HCT116 (cell line): ENCODE data around the gene MAML2. TPM values are rescaled to one million over a fixed set of nuclear protein-coding genes. Genes with fewer than 3 reads are reported as not detected.
"Not testable (repeated sequence)": the region's sequence is repeated elsewhere in the genome, so short reads cannot be mapped to it uniquely, and the experiment has no call there.

Experiments used
- ATAC-seq: fragments of 200-7000 bp; cut with Tn5 transposase; 2 replicates; pipeline ENCODE4 v1.9.1; 2020; ENCODE audit warnings: mild to moderate bottlenecking, moderate library complexity
- BruUV-seq: library from RNA; stranded (reverse); fragments of 400-500 nt; replicated peaks from 2 replicates; lab custom pipeline; 2021; lab: Mats Ljungman, UMichigan
- CTCF ChIA-PET: fragments of 300-600 bp; sonication (Branson Sonifier 250); formaldehyde crosslinking; loops from one replicate; lab custom pipeline; 2021; ENCODE audit warnings: antibody characterized with exemption; lab: Charles Lee
- POLR2A ChIA-PET: fragments of 300-600, 350-600 bp; sonication (Branson Sonifier 250); formaldehyde crosslinking; loops from one replicate; lab custom pipeline; 2021; ENCODE audit warnings: antibody characterized with exemption; lab: Charles Lee
- RAD21 ChIA-PET, 2 experiments: fragments of 300-600 bp; sonication (Branson Sonifier 250); formaldehyde crosslinking; loops; one replicate each; lab custom pipeline; 2023; ENCODE audit warnings: low total read pairs in 2 of 2; ENCODE audit not compliant: uncharacterized antibody in 2 of 2, unreplicated experiment in 2 of 2, low non-redundant PET in 1 of 2; lab: Charles Lee
- DNase-seq: peaks from one replicate; pipeline ENCODE4 v3.0.0-alpha.2; 2010; ENCODE audit warnings: low read depth, low spot score
- H2AFZ ChIP-seq: fragments of 200-600 bp; shearing (Covaris generic), sonication (generic); 2 replicates; pipeline ENCODE4 v1.6.1; 2017; ENCODE audit warnings: low read depth, mixed run types, mixed read lengths, antibody characterized with exemption, low read length; ENCODE audit not compliant: poor library complexity, severe bottlenecking
- H3K27ac ChIP-seq: 2 replicates; pipeline ENCODE4 v1.5.1; 2012; ENCODE audit warnings: low read depth, low read length
- H3K27me3 ChIP-seq: fragments of 200-600 bp; sonication (generic); 2 replicates; pipeline ENCODE4 v1.6.1; 2016; ENCODE audit warnings: mixed run types, low read length, mixed read lengths; ENCODE audit not compliant: insufficient read depth
- H3K36me3 ChIP-seq, 2 experiments: fragments of 200-500 bp in 1 of 2; fragments of 200-600 bp in 1 of 2; sonication (Bioruptor generic) in 1 of 2; sonication (generic) in 1 of 2; 2 replicates each; pipeline versions ENCODE4 v1.5.1 to v1.6.1; 2014 to 2016; ENCODE audit warnings: low read length in 2 of 2, inconsistent platforms in 1 of 2, mixed read lengths in 1 of 2, mixed run types in 1 of 2; ENCODE audit not compliant: insufficient read depth in 2 of 2, control insufficient read depth in 1 of 2
- H3K4me1 ChIP-seq, 2 experiments: fragments of 200-600 bp in 1 of 2; sonication (generic) in 1 of 2; 2 replicates each; pipeline versions ENCODE4 v1.5.1 to v1.6.1; 2012 to 2017; ENCODE audit warnings: low read length in 2 of 2, inconsistent platforms in 1 of 2, mild to moderate bottlenecking in 1 of 2, mixed read lengths in 1 of 2, mixed run types in 1 of 2, moderate library complexity in 1 of 2; ENCODE audit not compliant: insufficient read depth in 2 of 2, control insufficient read depth in 1 of 2
- H3K4me2 ChIP-seq: fragments of 200-600 bp; sonication (generic); 2 replicates; pipeline ENCODE4 v1.6.1; 2017; ENCODE audit warnings: mixed run types, low read length, mixed read lengths
- H3K4me3 ChIP-seq, 2 experiments: fragments of 200-600 bp in 1 of 2; sonication (generic) in 1 of 2; replicated peaks in 1 of 2; 2 replicates each; pipeline ENCODE4 v1.5.1; 2011 to 2016; ENCODE audit warnings: low read length in 2 of 2, control low read depth in 1 of 2, low read depth in 1 of 2, mild to moderate bottlenecking in 1 of 2, mixed read lengths in 1 of 2, mixed run types in 1 of 2
- H3K79me2 ChIP-seq: fragments of 200-600 bp; sonication (generic); 2 replicates; pipeline ENCODE4 v1.6.1; 2017; ENCODE audit warnings: mild to moderate bottlenecking, mixed run types, low read length, moderate library complexity, mixed read lengths; ENCODE audit not compliant: insufficient read depth
- H3K9ac ChIP-seq: fragments of 200-600 bp; sonication (generic); 2 replicates; pipeline ENCODE4 v1.6.1; 2016; ENCODE audit warnings: low read length, mixed read lengths
- H3K9me2 ChIP-seq: fragments of 200-600 bp; sonication (generic), shearing (Covaris generic); 2 replicates; pipeline ENCODE4 v1.6.1; 2017; ENCODE audit warnings: mixed run types, mild to moderate bottlenecking, moderate library complexity; ENCODE audit not compliant: insufficient read depth
- H3K9me3 ChIP-seq, 2 experiments: fragments of 200-500 bp in 1 of 2; fragments of 200-600 bp in 1 of 2; sonication (Bioruptor generic) in 1 of 2; sonication (generic) in 1 of 2; 2 replicates each; pipeline ENCODE4 v1.6.1; 2014 to 2017; ENCODE audit warnings: low read length in 2 of 2, mixed read lengths in 2 of 2, inconsistent platforms in 1 of 2, low read depth in 1 of 2, mild to moderate bottlenecking in 1 of 2, mixed run types in 1 of 2, moderate library complexity in 1 of 2; ENCODE audit not compliant: control insufficient read depth in 1 of 2, insufficient read depth in 1 of 2
- H4K20me1 ChIP-seq: fragments of 200-600 bp; sonication (generic), shearing (Covaris generic); 2 replicates; pipeline ENCODE4 v1.6.1; 2017; ENCODE audit warnings: mixed run types, mild to moderate bottlenecking, moderate library complexity; ENCODE audit not compliant: insufficient read depth
- ATF3 ChIP-seq: IDR thresholded peaks from 2 replicates; pipeline ENCODE4 v1.6.1; 2012
- CBX3 ChIP-seq: IDR thresholded peaks from 2 replicates; pipeline ENCODE4 v1.6.1; 2012; ENCODE audit warnings: low read depth
- CEBPB ChIP-seq: IDR thresholded peaks from 2 replicates; pipeline ENCODE4 v1.6.1; 2012; ENCODE audit warnings: low read depth
- CTCF ChIP-seq, 3 experiments: fragments of 200-600 bp in 1 of 3; sonication (generic) in 1 of 3; IDR thresholded peaks in 2 of 3; conservative IDR thresholded peaks in 1 of 3; 2 replicates each; pipeline ENCODE4 v1.5.1; 2012 to 2017; ENCODE audit warnings: low read depth in 2 of 3, low read length in 2 of 3, antibody characterized with exemption in 1 of 3, borderline replicate concordance in 1 of 3, control low read depth in 1 of 3, mild to moderate bottlenecking in 1 of 3, mixed read lengths in 1 of 3, mixed run types in 1 of 3, moderate library complexity in 1 of 3; ENCODE audit not compliant: insufficient read depth in 1 of 3
- EGR1 ChIP-seq: IDR thresholded peaks from 2 replicates; pipeline ENCODE4 v1.6.1; 2012; ENCODE audit warnings: low read depth
- ELF1 ChIP-seq: IDR thresholded peaks from 2 replicates; pipeline ENCODE4 v1.6.1; 2012; ENCODE audit warnings: low read depth, borderline replicate concordance
- FOSL1 ChIP-seq: IDR thresholded peaks from 2 replicates; pipeline ENCODE4 v1.6.1; 2012; ENCODE audit warnings: low read depth
- JUND ChIP-seq: IDR thresholded peaks from 2 replicates; pipeline ENCODE4 v1.6.1; 2012
- POLR2A ChIP-seq: IDR thresholded peaks from 2 replicates; pipeline ENCODE4 v1.7.0; 2011; ENCODE audit warnings: borderline replicate concordance; ENCODE audit not compliant: insufficient read depth, insufficient read length; ENCODE audit errors: extremely low read depth
- POLR2AphosphoS5 ChIP-seq: IDR thresholded peaks from 2 replicates; pipeline ENCODE4 v1.6.1; 2011; ENCODE audit warnings: mild to moderate bottlenecking, low read depth, low read length, moderate library complexity
- SIN3A ChIP-seq: IDR thresholded peaks from 2 replicates; pipeline ENCODE4 v1.6.1; 2012; ENCODE audit warnings: low read depth
- SRF ChIP-seq: IDR thresholded peaks from 2 replicates; pipeline ENCODE4 v1.6.1; 2012; ENCODE audit warnings: low read depth
- TCF7L2 ChIP-seq: IDR thresholded peaks from 2 replicates; pipeline ENCODE4 v1.7.0; 2011; ENCODE audit warnings: borderline replicate concordance, inconsistent platforms; ENCODE audit not compliant: insufficient read depth, insufficient read length; ENCODE audit errors: extremely low read depth
- YY1 ChIP-seq: IDR thresholded peaks from 2 replicates; pipeline ENCODE4 v1.6.1; 2011; ENCODE audit warnings: low read length, low read depth, moderate library complexity, mild to moderate bottlenecking; ENCODE audit not compliant: insufficient replicate concordance; ENCODE audit errors: extremely low read depth
- ZFX ChIP-seq: fragments of 450-650 bp; IDR thresholded peaks from 2 replicates; pipeline ENCODE4 v1.6.1; 2017
- ZNF274 ChIP-seq: fragments of 200-500 bp; sonication (Bioruptor generic); IDR thresholded peaks from 2 replicates; pipeline ENCODE4 v1.6.1; 2014; ENCODE audit warnings: mild to moderate bottlenecking, low read depth, low read length, inconsistent platforms
- intact Hi-C: fragments of 100-400 bp; cut with micrococcal nuclease; formaldehyde crosslinking; loops from 2 replicates; pipeline ENCODE4 v1.10.0; 2022
- total RNA-seq: library from RNA; stranded (reverse); gene quantifications from one replicate; pipeline ENCODE4 v1.2.1, GENCODE V29; 2021; ENCODE audit not compliant: unreplicated experiment
- TF ChIP-seq, protein P1 (sequence below): IDR thresholded peaks from 2 replicates; pipeline ENCODE4 v1.6.1; 2012; ENCODE audit warnings: low read depth
- TF ChIP-seq, protein P2 (sequence below): IDR thresholded peaks from 2 replicates; pipeline ENCODE4 v1.6.1; 2012

Gene MAML2
- total RNA-seq, 1 experiment from 2014 or later, result 2.6 TPM

DNA sequence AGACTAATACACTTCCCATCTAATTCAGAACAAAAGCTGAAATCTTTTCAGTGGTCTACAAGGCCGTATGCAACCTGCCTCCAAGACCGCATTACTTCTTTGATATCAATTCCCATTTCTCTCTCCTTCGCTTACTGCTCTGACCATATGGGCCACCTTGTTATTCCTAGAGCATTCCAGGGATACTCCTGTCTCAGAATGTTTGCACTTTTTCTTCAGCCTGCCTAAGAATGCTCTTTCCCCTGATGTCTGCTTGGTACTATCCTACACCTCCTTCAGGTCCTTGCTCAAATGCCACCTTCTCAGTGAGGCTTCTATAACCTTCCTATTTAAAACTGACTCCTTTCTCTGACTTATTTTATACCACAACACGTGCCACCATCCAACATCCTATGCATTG is 71.2 kb downstream of the MAML2 start:
- no peaks in the 10 kb centered on the region for H3K9me2 ChIP-seq
- peaks cover 0 to 14% of the 10 kb centered on the region in 2 experiments; a peak in 2 of 4 replicates for H3K4me1 ChIP-seq
- no peaks in the 10 kb centered on the region for H3K79me2 ChIP-seq
- H3K36me3 ChIP-seq, result no peaks in the 10 kb centered on the region
- DNase-seq, result no peak
- BruUV-seq, result no TSS peak
- H2AFZ ChIP-seq, result no peak overlapping the region
- H3K27me3 ChIP-seq, result no peaks in the 10 kb centered on the region
- H3K9ac ChIP-seq, result no peak overlapping the region
- H3K9me3 ChIP-seq, result no peaks in the 10 kb centered on the region
- TF ChIP-seq YY1 (no peak), SIN3A (no peak), TCF7L2 (no peak), ZNF274 (no peak), ELF1 (no peak), JUND (no peak), EGR1 (no peak), ATF3 (no peak), ZFX (no peak), SRF (no peak), POLR2AphosphoS5 (no peak), FOSL1 (no peak), POLR2A (no peak), CTCF (IDR thresholded peaks at IDR 0.05 in 2 of 3, conservative IDR thresholded peaks at IDR 0.05 in 1 of 3; ENCODE audit: borderline replicate concordance in 1 of 3, insufficient read depth in 1 of 3, low read depth in 2 of 3, low read length in 2 of 3) (no peak), CEBPB (no peak), CBX3 (no peak)
- TF ChIP-seq, protein P1, sequence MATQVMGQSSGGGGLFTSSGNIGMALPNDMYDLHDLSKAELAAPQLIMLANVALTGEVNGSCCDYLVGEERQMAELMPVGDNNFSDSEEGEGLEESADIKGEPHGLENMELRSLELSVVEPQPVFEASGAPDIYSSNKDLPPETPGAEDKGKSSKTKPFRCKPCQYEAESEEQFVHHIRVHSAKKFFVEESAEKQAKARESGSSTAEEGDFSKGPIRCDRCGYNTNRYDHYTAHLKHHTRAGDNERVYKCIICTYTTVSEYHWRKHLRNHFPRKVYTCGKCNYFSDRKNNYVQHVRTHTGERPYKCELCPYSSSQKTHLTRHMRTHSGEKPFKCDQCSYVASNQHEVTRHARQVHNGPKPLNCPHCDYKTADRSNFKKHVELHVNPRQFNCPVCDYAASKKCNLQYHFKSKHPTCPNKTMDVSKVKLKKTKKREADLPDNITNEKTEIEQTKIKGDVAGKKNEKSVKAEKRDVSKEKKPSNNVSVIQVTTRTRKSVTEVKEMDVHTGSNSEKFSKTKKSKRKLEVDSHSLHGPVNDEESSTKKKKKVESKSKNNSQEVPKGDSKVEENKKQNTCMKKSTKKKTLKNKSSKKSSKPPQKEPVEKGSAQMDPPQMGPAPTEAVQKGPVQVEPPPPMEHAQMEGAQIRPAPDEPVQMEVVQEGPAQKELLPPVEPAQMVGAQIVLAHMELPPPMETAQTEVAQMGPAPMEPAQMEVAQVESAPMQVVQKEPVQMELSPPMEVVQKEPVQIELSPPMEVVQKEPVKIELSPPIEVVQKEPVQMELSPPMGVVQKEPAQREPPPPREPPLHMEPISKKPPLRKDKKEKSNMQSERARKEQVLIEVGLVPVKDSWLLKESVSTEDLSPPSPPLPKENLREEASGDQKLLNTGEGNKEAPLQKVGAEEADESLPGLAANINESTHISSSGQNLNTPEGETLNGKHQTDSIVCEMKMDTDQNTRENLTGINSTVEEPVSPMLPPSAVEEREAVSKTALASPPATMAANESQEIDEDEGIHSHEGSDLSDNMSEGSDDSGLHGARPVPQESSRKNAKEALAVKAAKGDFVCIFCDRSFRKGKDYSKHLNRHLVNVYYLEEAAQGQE, result no peak
- TF ChIP-seq, protein P2, sequence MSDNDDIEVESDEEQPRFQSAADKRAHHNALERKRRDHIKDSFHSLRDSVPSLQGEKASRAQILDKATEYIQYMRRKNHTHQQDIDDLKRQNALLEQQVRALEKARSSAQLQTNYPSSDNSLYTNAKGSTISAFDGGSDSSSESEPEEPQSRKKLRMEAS, result no peak
- H3K4me2 ChIP-seq, result no peak overlapping the region
- ATAC-seq, result no peak
- no peak overlapping the region for H3K27ac ChIP-seq
- H4K20me1 ChIP-seq, result no peaks in the 10 kb centered on the region
- RAD21 ChIA-PET, result no interaction called here
- CTCF ChIA-PET, result no interaction called here
- POLR2A ChIA-PET, result no interaction called here
- H3K4me3 ChIP-seq, result no peak overlapping the region
- intact Hi-C loops, result no loop called here

GRCh38 chr11:96271352-96271751 is 71.6 kb downstream of the MAML2 start:
- POLR2A ChIA-PET, result not testable (repeated sequence)

More at GRCh38 chr11:96271352-96271751, 71.6 kb downstream of the MAML2 start:
- H3K27me3 ChIP-seq, H3K27ac ChIP-seq, CTCF ChIA-PET, H3K4me2 ChIP-seq, H3K36me3 ChIP-seq, H2AFZ ChIP-seq, H3K9ac ChIP-seq, H3K4me3 ChIP-seq, H3K9me2 ChIP-seq, intact Hi-C loops, ATAC-seq, RAD21 ChIA-PET, H3K79me2 ChIP-seq, H4K20me1 ChIP-seq, BruUV-seq, DNase-seq, H3K9me3 ChIP-seq: not testable (repeated sequence)
- peaks cover 0 to 14% of the 10 kb centered on the region in 2 experiments; a peak in 2 of 4 replicates for H3K4me1 ChIP-seq
